PC-3 (cell line): ENCODE measurements around the gene RGS7. TPM values are rescaled to one million over a fixed set of nuclear protein-coding genes. Genes with fewer than 3 reads are reported as not detected.

Source experiments
- ATAC-seq: fragments of 200-7000 bp; cut with Tn5 transposase; 2 replicates; pipeline ENCODE4 v1.9.1; 2020; ENCODE audit warnings: mild to moderate bottlenecking, moderate library complexity
- BruUV-seq: library from RNA; stranded (reverse); fragments of 400-500 nt; replicated peaks from 2 replicates; lab custom pipeline; 2021; lab: Mats Ljungman, UMichigan
- CTCF ChIA-PET: fragments of 300-600 bp; sonication (Branson Sonifier 250); formaldehyde crosslinking; loops from one replicate; lab custom pipeline; 2022; ENCODE audit warnings: antibody characterized with exemption; lab: Charles Lee
- POLR2A ChIA-PET: fragments of 300-600 bp; sonication (Branson Sonifier 250); formaldehyde crosslinking; loops from one replicate; lab custom pipeline; 2022; ENCODE audit warnings: antibody characterized with exemption; ENCODE audit not compliant: unreplicated experiment; lab: Charles Lee
- DNase-seq: peaks from one replicate; pipeline ENCODE4 v3.0.0-alpha.2; 2015
- H2AFZ ChIP-seq: fragments of 300-600 bp; sonication (generic); 2 replicates; pipeline ENCODE4 v1.6.0; 2016; ENCODE audit warnings: antibody characterized with exemption, low read length
- H3F3A ChIP-seq: fragments of 300-600 bp; sonication (generic); one replicate; pipeline ENCODE4 v1.6.0; 2017; ENCODE audit warnings: antibody characterized with exemption, low read length, control low read depth, mild to moderate bottlenecking; ENCODE audit not compliant: unreplicated experiment
- H3K27ac ChIP-seq: fragments of 300-600 bp; sonication (generic); 2 replicates; pipeline ENCODE4 v1.5.1; 2016; ENCODE audit warnings: mild to moderate bottlenecking, low read length
- H3K27me3 ChIP-seq: fragments of 300-600 bp; sonication (generic); 2 replicates; pipeline ENCODE4 v1.6.1; 2016; ENCODE audit warnings: low read length, mixed read lengths
- H3K36me3 ChIP-seq: fragments of 300-600 bp; sonication (generic); 2 replicates; pipeline ENCODE4 v1.6.1; 2016; ENCODE audit warnings: low read depth, mixed run types, low read length, mixed read lengths
- H3K4me1 ChIP-seq: fragments of 300-600 bp; sonication (generic); 2 replicates; pipeline ENCODE4 v1.5.1; 2016; ENCODE audit warnings: low read length; ENCODE audit not compliant: insufficient read depth
- H3K4me2 ChIP-seq: fragments of 300-600 bp; sonication (generic); 2 replicates; pipeline ENCODE4 v1.6.0; 2016; ENCODE audit warnings: low read length
- H3K4me3 ChIP-seq: fragments of 300-600 bp; sonication (generic); 2 replicates; pipeline ENCODE4 v1.5.1; 2016; ENCODE audit warnings: mild to moderate bottlenecking, low read length, mixed read lengths
- H3K79me2 ChIP-seq: fragments of 300-600 bp; sonication (generic); 2 replicates; pipeline ENCODE4 v1.6.1; 2017; ENCODE audit warnings: low read length, mixed read lengths
- H3K9ac ChIP-seq: fragments of 300-600 bp; sonication (generic); 2 replicates; pipeline ENCODE4 v1.6.0; 2016; ENCODE audit warnings: mild to moderate bottlenecking, low read length
- H3K9me2 ChIP-seq: fragments of 300-600 bp; sonication (generic); replicated peaks from 2 replicates; pipeline ENCODE4 v1.6.1; 2016; ENCODE audit warnings: mixed run types, low read length, mixed read lengths
- H3K9me3 ChIP-seq: fragments of 300-600 bp; sonication (generic); 2 replicates; pipeline ENCODE4 v1.6.1; 2016; ENCODE audit warnings: low read length, mixed read lengths
- H4K20me1 ChIP-seq: fragments of 300-600 bp; sonication (generic); 2 replicates; pipeline ENCODE4 v1.6.1; 2016; ENCODE audit warnings: low read length, mixed read lengths
- EZH2 ChIP-seq: fragments of 300-600 bp; sonication (generic); IDR thresholded peaks from one replicate; pipeline ENCODE4 v1.6.1; 2017; ENCODE audit warnings: antibody characterized with exemption, mild to moderate bottlenecking, low read length; ENCODE audit not compliant: unreplicated experiment
- EZH2phosphoT487 ChIP-seq: fragments of 300-600 bp; sonication (generic); IDR thresholded peaks from 2 replicates; pipeline ENCODE4 v1.6.1; 2018; ENCODE audit warnings: mild to moderate bottlenecking, antibody characterized with exemption, low read length, borderline replicate concordance
- intact Hi-C: fragments of 100-400 bp; cut with micrococcal nuclease; formaldehyde crosslinking; loops from 2 replicates; pipeline ENCODE4 v1.9.0; 2023
- total RNA-seq: library from RNA; depleted of rRNA; stranded (reverse); fragments of >200 nt; gene quantifications from 2 replicates; pipeline ENCODE4 v1.2.3, GENCODE V29; 2014
- TF ChIP-seq, protein P1 (sequence below): fragments of 300-600 bp; sonication (generic); conservative IDR thresholded peaks from 2 replicates; pipeline ENCODE4 v1.5.1; 2017; ENCODE audit warnings: antibody characterized with exemption, low read depth, mild to moderate bottlenecking, low read length

The RGS7 gene
- total RNA-seq, 1 experiment from 2014 or later, result 0.15 TPM

DNA sequence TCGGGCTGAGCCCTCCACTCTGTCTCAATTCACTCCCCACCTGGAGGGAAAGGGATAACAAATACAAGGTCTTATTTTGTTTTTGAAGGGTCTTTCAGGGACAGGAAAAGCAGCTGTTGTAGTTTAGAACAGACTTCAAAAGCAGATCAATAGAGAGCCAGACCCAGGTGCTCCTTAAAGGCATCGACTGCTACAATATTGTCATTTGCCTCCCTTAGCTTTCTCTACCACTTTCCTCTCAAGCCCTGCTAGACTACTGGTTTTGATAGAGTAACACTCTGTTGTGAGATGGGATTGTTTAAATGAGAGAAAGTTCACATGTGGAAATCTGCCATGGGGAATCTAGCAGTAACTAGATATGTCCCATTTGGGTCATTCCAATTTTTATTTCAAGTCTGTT lies 24.0 kb downstream of the RGS7 start:
- H3K4me1 ChIP-seq, result peaks cover 12% of the 10 kb centered on the region
- no peak overlapping the region for H3K27ac ChIP-seq
- DNase-seq (no peak), ATAC-seq (no peak)
- no peaks in the 10 kb centered on the region for H4K20me1 ChIP-seq
- H3K4me2 ChIP-seq, result no peak overlapping the region
- H3K9me3 ChIP-seq, result no peaks in the 10 kb centered on the region; the same call in 1 of the 2 replicates
- H3K36me3 ChIP-seq, result no peaks in the 10 kb centered on the region
- no peaks in the 10 kb centered on the region for H3F3A ChIP-seq
- ChIA-PET POLR2A (no interaction called here), CTCF (no interaction called here)
- H3K9me2 ChIP-seq, result no peaks in the 10 kb centered on the region
- intact Hi-C loops, result no loop called here
- H2AFZ ChIP-seq, result no peak overlapping the region
- H3K9ac ChIP-seq, result no peak overlapping the region
- BruUV-seq, result no TSS peak
- no peaks in the 10 kb centered on the region for H3K79me2 ChIP-seq
- TF ChIP-seq, protein P1, sequence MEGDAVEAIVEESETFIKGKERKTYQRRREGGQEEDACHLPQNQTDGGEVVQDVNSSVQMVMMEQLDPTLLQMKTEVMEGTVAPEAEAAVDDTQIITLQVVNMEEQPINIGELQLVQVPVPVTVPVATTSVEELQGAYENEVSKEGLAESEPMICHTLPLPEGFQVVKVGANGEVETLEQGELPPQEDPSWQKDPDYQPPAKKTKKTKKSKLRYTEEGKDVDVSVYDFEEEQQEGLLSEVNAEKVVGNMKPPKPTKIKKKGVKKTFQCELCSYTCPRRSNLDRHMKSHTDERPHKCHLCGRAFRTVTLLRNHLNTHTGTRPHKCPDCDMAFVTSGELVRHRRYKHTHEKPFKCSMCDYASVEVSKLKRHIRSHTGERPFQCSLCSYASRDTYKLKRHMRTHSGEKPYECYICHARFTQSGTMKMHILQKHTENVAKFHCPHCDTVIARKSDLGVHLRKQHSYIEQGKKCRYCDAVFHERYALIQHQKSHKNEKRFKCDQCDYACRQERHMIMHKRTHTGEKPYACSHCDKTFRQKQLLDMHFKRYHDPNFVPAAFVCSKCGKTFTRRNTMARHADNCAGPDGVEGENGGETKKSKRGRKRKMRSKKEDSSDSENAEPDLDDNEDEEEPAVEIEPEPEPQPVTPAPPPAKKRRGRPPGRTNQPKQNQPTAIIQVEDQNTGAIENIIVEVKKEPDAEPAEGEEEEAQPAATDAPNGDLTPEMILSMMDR, result no peak
- TF ChIP-seq EZH2phosphoT487, result no peak
- TF ChIP-seq EZH2, result no peak
- peaks cover 71% of the 10 kb centered on the region for H3K27me3 ChIP-seq
- H3K4me3 ChIP-seq, result no peak overlapping the region

DNA sequence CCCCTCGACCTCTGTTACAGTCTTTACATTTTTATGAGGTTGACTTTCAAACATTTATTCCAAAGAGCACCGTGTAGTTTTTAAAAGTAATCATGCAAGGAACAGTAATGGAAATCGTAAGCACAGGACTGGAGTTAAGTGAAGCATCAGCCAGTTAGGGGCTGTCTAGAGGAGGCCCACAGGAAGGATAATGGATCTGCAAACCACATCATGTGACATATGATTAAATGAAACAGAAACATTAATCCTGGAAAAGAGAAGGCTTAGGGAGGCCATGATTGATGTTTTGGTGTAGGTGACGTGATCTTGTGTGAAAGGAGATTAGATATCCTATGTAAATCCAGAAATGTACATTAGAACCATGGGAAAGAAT lies 25.0 kb downstream of the RGS7 start:
- Histone ChIP-seq H3K9me3 (no peaks in the 10 kb centered on the region; the same call in 1 of the 2 replicates), H3K4me2 (no peak overlapping the region), H3K79me2 (no peaks in the 10 kb centered on the region), H4K20me1 (no peaks in the 10 kb centered on the region), H3K27me3 (peaks cover 76% of the 10 kb centered on the region), H3K4me1 (peaks cover 11% of the 10 kb centered on the region), H3K9ac (no peak overlapping the region), H3F3A (no peaks in the 10 kb centered on the region), H3K4me3 (no peak overlapping the region), H3K36me3 (no peaks in the 10 kb centered on the region), H3K27ac (no peak overlapping the region), H2AFZ (no peak overlapping the region), H3K9me2 (no peaks in the 10 kb centered on the region)
- ChIA-PET CTCF (no interaction called here), POLR2A (no interaction called here)
- ATAC-seq (no peak), DNase-seq (no peak)
- BruUV-seq, result no TSS peak
- intact Hi-C loops, result no loop called here
- TF ChIP-seq EZH2, result no peak
- TF ChIP-seq, protein P1, result no peak

DNA sequence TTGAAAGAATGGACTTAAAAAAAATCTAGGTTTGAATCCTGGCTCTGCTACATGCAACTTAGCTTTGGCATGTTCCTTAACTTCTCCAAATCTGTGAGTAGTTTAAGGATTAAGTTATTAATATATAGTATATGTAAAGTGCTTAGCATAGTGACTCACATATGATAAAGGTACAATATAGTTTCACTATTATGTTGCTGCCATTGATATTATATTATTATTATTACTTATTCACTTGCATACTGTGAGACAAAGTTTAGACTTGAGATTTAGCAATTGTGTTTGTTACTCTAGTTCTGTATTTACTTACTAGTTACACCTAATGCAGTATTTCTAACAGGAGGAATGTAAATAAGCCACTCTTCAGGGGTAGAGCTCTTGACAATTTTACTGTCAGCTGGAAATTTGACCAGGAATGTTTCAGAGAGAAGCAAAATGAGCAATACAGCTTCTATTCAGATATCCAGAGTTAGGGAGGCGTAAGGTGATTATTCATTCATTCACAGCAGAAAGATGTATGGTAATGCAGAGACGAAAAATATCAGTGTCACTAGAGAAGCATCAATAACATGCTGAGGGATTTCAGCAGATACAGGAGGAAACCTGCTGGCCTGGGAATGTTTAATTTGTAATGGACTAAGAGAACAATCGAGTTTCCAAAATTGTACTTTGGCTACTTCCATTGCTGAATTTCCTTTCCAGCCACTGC lies 25.5 kb downstream of the RGS7 start:
- no TSS peak for BruUV-seq
- H2AFZ ChIP-seq, result no peak overlapping the region
- ChIA-PET POLR2A (no interaction called here), CTCF (no interaction called here)
- no peak overlapping the region for H3K9ac ChIP-seq
- intact Hi-C loops, result no loop called here
- no peaks in the 10 kb centered on the region for H4K20me1 ChIP-seq
- peaks cover 6% of the 10 kb centered on the region for H3K4me1 ChIP-seq
- TF ChIP-seq EZH2 (no peak), EZH2phosphoT487 (no peak)
- TF ChIP-seq, protein P1, result no peak
- no peak overlapping the region for H3K4me2 ChIP-seq
- no peaks in the 10 kb centered on the region for H3K36me3 ChIP-seq
- ATAC-seq (no peak), DNase-seq (no peak)
- no peaks in the 10 kb centered on the region for H3K79me2 ChIP-seq
- no peak overlapping the region for H3K27ac ChIP-seq
- H3K9me2 ChIP-seq, result no peaks in the 10 kb centered on the region
- H3F3A ChIP-seq, result no peaks in the 10 kb centered on the region
- H3K9me3 ChIP-seq, result no peaks in the 10 kb centered on the region; the same call in 1 of the 2 replicates
- H3K4me3 ChIP-seq, result no peak overlapping the region
- peaks cover 79% of the 10 kb centered on the region for H3K27me3 ChIP-seq
